ENCODE results near the gene SHROOM4.

Gene SHROOM4

GRCh38 chrX:50609796-50610195 lies 204.2 kb downstream of the SHROOM4 start:
- no peak for DNase-seq

GRCh38 chrX:50606300-50606950 lies 207.6 kb downstream of the SHROOM4 start:
- no peak for DNase-seq

DNA sequence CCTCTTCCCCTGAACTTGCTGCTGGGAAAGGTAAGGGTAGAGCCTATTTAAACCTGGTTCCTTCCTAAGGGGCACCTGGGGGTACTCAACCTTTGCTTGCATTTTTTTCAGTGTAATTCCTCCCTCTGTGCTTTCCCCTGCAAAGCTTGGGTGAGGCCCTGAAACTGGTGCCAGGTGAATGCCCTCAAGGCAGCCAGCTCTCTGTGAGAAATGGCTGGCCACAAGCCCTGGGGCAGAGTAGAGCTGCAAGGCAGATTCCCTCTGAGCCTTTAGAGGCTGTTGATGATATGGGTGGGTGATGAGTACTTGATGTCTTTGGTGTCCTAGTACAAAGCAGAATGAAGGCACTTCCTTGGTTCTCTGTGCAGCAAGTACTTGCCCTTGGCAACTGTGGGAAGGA lies 217.9 kb downstream of the SHROOM4 start:
- no peak for DNase-seq

- no peak for DNase-seq
These were observed 219.2 kb downstream of the SHROOM4 start for GRCh38 chrX:50594788-50595187.

GRCh38 chrX:50586980-50587379 lies 227.0 kb downstream of the SHROOM4 start:
- no peak for DNase-seq

DNA sequence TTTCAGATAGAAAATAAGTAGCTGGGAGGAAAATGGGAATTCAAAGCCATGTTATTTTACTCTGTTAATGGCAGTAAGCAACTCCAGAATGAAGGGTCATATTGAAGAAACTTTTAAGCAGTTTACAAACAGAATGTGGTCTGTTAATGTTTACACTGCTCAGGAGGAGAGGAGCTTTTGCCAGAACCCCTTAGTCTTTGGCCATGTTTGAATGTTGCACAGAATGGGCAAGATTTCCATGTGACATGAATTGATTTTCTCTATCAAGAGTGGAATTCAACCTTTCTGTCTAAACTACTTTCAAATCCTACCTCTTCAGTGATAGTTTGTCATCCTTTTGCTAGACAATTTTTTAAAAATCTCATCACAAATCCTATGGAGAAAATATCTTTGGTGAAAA lies 227.6 kb downstream of the SHROOM4 start:
- no peak for DNase-seq

DNA sequence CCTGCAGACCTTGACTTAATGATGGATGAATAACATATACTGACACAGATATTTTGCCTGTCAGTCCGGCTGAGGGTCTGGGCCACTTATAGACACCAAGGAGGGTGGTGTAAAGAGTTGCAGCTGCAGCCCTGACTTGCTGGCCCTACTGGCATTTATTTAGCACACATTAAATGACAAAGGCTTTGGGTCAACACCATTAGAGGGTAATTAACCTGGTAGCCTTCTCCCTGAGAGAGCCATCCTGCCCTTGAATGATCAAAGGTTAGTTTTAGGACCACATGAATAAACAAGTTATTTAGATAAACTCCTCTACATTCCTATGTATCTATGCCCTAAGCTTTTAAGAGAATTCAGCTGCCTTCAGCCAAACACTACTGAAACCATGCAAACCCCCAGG lies 232.6 kb downstream of the SHROOM4 start:
- no peak for DNase-seq

- DNase-seq = no peak
These were observed 234.0 kb downstream of the SHROOM4 start for GRCh38 chrX:50579955-50580354.

GRCh38 chrX:50577326-50577725 lies 236.7 kb downstream of the SHROOM4 start:
- no peak for DNase-seq

DNA sequence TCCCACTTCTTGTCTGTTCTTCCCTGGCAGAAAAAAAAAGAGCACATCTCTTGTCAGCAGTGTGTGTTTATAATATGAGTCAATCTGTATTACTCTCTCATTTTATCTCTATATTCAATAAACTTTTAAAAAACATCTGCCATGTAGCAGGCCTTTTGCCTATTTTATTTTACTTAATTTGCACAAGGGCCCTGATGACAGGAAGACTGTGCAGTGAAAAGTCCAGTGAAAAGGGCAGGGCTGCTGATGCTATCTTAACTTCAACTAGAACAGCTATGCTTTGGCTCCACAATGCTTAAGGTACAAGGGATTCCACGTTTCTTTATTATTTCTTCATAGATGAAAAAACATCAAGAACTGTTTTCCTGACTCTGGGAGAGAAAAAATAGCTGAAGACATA lies 246.4 kb downstream of the SHROOM4 start:
- no peak for DNase-seq

DNA sequence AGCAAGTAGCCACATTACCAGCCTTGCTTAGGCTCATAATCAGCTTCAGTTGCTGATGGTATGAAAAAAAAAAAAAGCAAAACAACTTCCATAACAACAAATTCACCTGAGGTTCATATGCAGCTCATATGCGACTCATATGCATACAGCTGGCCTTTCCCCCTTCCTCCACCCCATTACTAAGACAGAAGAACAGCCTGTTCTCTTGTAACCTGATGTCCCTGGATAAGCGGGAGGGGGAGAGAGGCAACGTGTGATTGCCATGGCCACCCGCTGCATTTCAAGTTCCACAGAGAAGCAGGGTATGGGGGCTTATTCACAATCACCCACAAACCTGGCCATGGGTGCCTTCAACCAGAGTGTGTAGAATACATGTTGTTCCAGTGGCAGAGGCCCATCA lies 248.3 kb downstream of the SHROOM4 start:
- DNase-seq = no peak

Measured in DMS153 (cell line).